Measurements from ENCODE around the gene KIAA1328. TPM values are rescaled to one million over a fixed set of nuclear protein-coding genes. Genes with fewer than 3 reads are reported as not detected.

The KIAA1328 gene
- total and polyA plus RNA-seq, 2 experiments from 2014 or later: 3.8 to 11.5 TPM

- Histone ChIP-seq H3K9me3 (ENCODE audit: low read depth) (no peaks in the 10 kb centered on the region), H3K27ac (no peak overlapping the region), H3K27me3 (peaks cover 44% of the 10 kb centered on the region), H3K36me3 (no peaks in the 10 kb centered on the region), H3K4me1 (ENCODE audit: low read depth) (no peaks in the 10 kb centered on the region), H3K4me3 (no peak overlapping the region)
- TF ChIP-seq CTCF (IDR thresholded peaks at IDR 0.05; ENCODE audit: low read depth, low read length): no peak
- no peak for DNase-seq (ENCODE audit: low read depth in 1 of 2, low spot score in 1 of 2)
These were observed 431.6 kb downstream of the KIAA1328 start for GRCh38 chr18:37260367-37261093.

GRCh38 chr18:37261246-37261840, 432.4 kb downstream of the KIAA1328 start:
- H3K27ac ChIP-seq: no peak overlapping the region
- no peaks in the 10 kb centered on the region for H3K9me3 ChIP-seq (ENCODE audit: low read depth)
- no peak for TF ChIP-seq CTCF (IDR thresholded peaks at IDR 0.05; ENCODE audit: low read depth, low read length)
- H3K4me1 ChIP-seq (ENCODE audit: low read depth): no peaks in the 10 kb centered on the region
- peaks cover 36% of the 10 kb centered on the region for H3K27me3 ChIP-seq
- H3K4me3 ChIP-seq: no peak overlapping the region
- no peaks in the 10 kb centered on the region for H3K36me3 ChIP-seq
- DNase-seq (ENCODE audit: low read depth in 1 of 2, low spot score in 1 of 2): no peak

- H3K27me3 ChIP-seq: peaks cover 37% of the 10 kb centered on the region
- H3K4me3 ChIP-seq: no peak overlapping the region
- H3K9me3 ChIP-seq (ENCODE audit: low read depth): no peaks in the 10 kb centered on the region
- no peak for DNase-seq (ENCODE audit: low read depth in 1 of 2, low spot score in 1 of 2)
- no peak for TF ChIP-seq CTCF (IDR thresholded peaks at IDR 0.05; ENCODE audit: low read depth, low read length)
- no peaks in the 10 kb centered on the region for H3K36me3 ChIP-seq
- no peak overlapping the region for H3K27ac ChIP-seq
- H3K4me1 ChIP-seq (ENCODE audit: low read depth): no peaks in the 10 kb centered on the region
These were observed 433.1 kb downstream of the KIAA1328 start for GRCh38 chr18:37261988-37262387.

- DNase-seq (ENCODE audit: low read depth in 1 of 2, low spot score in 1 of 2): no peak
- no peak for TF ChIP-seq CTCF (IDR thresholded peaks at IDR 0.05; ENCODE audit: low read depth, low read length)
- H3K36me3 ChIP-seq: no peaks in the 10 kb centered on the region
- H3K27ac ChIP-seq: no peak overlapping the region
- no peaks in the 10 kb centered on the region for H3K4me1 ChIP-seq (ENCODE audit: low read depth)
- no peak overlapping the region for H3K4me3 ChIP-seq
- no peaks in the 10 kb centered on the region for H3K9me3 ChIP-seq (ENCODE audit: low read depth)
- H3K27me3 ChIP-seq: peaks cover 24% of the 10 kb centered on the region
These were observed 436.0 kb downstream of the KIAA1328 start for GRCh38 chr18:37264956-37265355.

- Histone ChIP-seq H3K27ac (no peak overlapping the region), H3K36me3 (no peaks in the 10 kb centered on the region), H3K4me3 (no peak overlapping the region), H3K9me3 (ENCODE audit: low read depth) (no peaks in the 10 kb centered on the region), H3K27me3 (peaks cover 20% of the 10 kb centered on the region), H3K4me1 (ENCODE audit: low read depth) (no peaks in the 10 kb centered on the region)
- no peak for DNase-seq (ENCODE audit: low read depth in 1 of 2, low spot score in 1 of 2)
- TF ChIP-seq CTCF (IDR thresholded peaks at IDR 0.05; ENCODE audit: low read depth, low read length): no peak
These were observed 436.5 kb downstream of the KIAA1328 start for GRCh38 chr18:37265382-37265781.
